Hematopoietic multipotent progenitor cell treated with erythropoietin and hydrocortisone succinate and interleukin-3 and kit ligand, for 6 days (in vitro differentiated cells): ENCODE data around the gene SP7.
"Not testable (repeated sequence)": the region's sequence is repeated elsewhere in the genome, so short reads cannot be mapped to it uniquely, and the experiment has no call there.

Experiments
- DNase-seq: peaks from one replicate; pipeline ENCODE4 v3.0.0-alpha.2; 2015

SP7 gene

DNA sequence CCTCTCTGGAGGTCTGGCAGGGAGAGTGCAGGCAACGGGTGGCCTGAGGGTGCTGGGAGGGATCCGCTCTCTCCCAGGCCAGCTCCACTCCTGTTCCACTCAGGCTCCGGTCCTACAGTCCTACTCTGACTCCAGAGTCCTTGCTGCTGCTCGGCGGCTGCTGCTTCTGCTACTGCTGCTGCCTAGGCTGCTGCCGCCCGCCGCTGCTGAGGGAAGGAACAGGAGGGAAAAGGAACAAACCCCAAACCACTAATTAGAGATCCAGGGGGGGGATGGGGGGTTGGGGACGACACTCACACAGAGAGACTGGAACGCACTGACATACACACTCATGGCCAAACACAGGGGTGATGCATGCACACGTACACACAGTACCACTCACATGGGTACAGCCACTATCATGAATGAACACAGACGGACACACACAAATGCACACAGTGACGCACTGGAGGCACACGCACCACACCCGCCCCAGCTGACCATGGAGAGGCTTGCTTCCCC lies at the start of gene SP7:
Gene SP7 (minus strand): TSS at position 174 of the 501 bp plus-strand sequence. CDS start 708 bp downstream, outside the sequence.
- peak; percentile 47 for DNase-seq

GRCh38 chr12:53383258-53383657 lies 47.1 kb upstream of the SP7 start:
- DNase-seq: no peak

GRCh38 chr12:53381731-53382630 lies 45.8 kb upstream of the SP7 start:
- DNase-seq: peak; percentile 87

DNA sequence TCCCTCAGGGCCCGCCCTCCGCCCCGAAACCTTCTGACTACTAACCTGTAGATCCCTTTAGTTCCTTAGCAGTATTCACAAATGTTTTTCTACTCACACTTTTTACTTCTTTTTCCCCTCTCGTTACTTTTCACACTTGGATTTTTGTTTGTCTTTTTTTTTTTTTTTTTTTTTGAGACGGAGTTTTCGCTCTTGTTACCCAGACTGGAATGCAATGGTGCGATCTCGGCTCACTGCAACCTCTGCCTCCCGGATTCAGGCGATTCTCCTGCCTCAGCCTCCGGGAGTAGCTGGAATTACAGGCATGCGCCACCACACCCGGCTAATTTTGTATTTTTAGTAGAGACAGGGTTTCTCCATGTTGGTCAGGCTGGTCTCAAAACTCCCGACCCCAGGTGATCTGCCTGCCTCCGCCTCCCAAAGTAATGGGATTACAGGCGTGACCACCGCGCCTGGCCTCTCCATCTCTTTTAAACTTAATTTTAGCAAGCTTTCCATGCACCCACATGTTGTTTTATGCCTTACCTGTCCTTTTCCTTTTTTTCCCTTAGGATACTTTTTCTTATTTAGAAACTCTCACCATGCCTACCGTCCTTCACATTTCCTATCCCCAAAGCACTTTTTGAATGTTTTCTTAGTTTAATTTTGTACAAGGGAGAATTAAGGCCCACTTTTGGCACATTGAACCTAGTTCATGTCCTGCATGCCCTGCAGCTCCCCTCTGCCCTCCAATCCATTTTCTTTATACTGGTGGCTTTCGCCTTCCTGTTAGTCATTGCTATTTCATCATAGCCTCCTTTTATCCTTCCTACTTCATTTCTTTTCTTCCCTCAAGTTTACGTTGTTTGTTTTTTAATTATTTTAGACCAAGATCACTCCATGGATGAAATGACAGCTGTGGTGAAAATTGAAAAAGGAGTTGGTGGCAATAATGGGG lies 44.9 kb upstream of the SP7 start:
- peak; percentile 44 for DNase-seq

GRCh38 chr12:53380104-53380793 lies 44.1 kb upstream of the SP7 start, which contains the start of gene SP1:
Gene SP1, plus strand, starts transcription at chr12:53380176. Its CDS starts 116 bp downstream, at chr12:53380292.
- DNase-seq: peak; percentile 96

- peak; percentile 100 for DNase-seq
Observed at GRCh38 chr12:53379389-53380103, 43.4 kb upstream of the SP7 start.

GRCh38 chr12:53378724-53379388 lies 42.7 kb upstream of the SP7 start:
- peak; percentile 57 for DNase-seq

GRCh38 chr12:53378222-53378621 lies 42.1 kb upstream of the SP7 start:
- DNase-seq: no peak

DNA sequence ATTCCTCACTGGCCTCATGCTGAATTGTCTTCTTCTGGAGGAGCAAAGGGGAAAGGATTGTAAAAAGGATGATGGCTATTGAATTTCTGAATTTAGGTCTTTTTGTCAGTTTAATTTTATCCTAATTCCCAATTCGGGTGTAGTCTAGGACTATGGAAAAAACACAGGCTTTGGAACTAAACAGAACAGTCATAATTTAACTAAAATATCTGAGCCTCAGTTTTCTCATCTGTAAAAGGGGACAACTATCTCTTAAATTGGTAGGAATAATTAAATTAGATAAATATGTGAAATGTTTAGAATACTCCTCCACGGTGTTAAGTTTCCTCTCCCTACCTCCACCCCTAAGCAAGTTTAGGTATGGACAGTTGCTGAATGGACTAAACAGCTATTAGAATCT lies 40.6 kb upstream of the SP7 start:
- DNase-seq: no peak

DNA sequence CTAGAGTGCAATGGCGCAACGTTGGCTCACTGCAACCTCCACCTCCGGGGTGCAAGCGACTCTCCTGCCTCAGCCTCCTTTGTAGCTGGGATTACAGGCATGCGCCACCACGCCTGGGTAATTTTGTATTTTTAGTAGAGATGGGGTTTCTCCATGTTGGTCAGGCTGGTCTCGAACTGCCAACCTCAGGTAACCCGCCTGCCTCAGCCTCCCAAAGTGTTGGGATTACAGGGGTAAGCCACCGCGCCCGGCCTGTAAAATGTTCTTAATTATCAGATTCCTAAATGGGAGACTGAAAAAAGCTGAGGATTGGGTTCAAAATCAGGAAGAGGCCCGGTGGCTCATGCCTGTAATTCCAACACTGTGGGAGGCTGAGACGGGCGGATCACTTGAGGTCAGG lies 38.1 kb upstream of the SP7 start:
- DNase-seq: not testable (repeated sequence)

GRCh38 chr12:53373554-53374133 lies 37.5 kb upstream of the SP7 start:
- not testable (repeated sequence) for DNase-seq

DNA sequence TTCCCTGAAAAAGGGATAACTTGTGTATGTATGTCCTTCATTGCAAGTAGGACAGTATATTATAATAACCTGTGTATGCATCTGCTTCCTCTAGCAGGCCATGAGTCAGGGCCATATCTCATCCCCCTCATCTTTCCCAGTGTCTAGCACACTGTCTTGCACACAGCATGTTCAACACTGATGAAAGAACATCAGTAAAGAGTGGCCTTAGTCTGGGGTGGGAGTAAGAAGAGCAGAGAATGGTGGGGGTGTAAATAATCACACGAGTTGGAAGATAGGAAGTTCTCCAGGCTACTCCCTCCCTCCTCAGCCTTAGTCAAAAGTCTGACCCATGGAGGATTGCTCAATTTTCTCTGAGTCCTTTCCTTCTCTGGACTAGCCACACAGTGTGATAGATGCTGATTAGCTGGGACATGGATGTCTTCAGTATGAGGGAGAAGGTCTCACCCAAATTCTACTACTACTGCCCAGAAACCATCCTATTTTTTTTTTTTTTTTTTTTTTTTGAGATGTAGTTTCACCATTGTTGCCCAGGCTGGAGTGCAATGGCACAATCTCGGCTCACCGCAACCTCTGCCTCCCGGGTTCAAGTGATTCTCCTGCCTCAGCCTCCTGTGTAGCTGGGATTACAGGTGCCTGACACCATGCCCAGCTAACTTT lies 29.2 kb upstream of the SP7 start:
- peak; percentile 65 for DNase-seq

GRCh38 chr12:53361638-53362037 lies 25.5 kb upstream of the SP7 start:
- not testable (repeated sequence) for DNase-seq

DNA sequence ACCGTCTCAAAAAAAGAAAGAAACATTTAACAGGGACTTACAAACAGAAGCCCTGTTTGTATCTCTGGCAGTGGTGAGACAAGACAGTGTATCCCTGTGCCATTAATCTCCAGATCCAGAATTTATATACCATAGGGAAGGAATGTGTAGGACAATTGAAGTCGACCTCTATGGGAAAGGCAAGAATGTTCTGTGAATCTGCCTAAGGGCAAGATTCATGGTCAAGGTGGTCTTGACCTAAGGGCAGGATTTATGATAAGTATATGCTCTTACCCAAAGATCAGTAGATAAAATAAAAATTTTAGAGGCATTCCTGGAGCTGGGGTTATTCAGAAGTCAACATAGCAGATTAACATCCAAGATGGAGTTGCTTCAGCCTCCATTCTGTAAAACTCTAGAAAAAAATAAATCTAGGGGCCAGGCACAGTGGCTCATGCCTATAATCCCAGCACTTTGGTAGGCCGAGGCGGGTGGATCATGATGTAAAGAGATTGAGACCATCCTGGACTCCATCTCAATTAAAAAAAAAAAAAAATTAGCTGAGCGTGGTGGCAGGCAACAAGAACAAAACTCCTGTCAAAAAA lies 22.8 kb upstream of the SP7 start:
- DNase-seq: no peak

GRCh38 chr12:53355121-53355520 lies 19.0 kb upstream of the SP7 start:
- DNase-seq: no peak

GRCh38 chr12:53353257-53353655 lies 17.1 kb upstream of the SP7 start:
- DNase-seq: no peak

DNA sequence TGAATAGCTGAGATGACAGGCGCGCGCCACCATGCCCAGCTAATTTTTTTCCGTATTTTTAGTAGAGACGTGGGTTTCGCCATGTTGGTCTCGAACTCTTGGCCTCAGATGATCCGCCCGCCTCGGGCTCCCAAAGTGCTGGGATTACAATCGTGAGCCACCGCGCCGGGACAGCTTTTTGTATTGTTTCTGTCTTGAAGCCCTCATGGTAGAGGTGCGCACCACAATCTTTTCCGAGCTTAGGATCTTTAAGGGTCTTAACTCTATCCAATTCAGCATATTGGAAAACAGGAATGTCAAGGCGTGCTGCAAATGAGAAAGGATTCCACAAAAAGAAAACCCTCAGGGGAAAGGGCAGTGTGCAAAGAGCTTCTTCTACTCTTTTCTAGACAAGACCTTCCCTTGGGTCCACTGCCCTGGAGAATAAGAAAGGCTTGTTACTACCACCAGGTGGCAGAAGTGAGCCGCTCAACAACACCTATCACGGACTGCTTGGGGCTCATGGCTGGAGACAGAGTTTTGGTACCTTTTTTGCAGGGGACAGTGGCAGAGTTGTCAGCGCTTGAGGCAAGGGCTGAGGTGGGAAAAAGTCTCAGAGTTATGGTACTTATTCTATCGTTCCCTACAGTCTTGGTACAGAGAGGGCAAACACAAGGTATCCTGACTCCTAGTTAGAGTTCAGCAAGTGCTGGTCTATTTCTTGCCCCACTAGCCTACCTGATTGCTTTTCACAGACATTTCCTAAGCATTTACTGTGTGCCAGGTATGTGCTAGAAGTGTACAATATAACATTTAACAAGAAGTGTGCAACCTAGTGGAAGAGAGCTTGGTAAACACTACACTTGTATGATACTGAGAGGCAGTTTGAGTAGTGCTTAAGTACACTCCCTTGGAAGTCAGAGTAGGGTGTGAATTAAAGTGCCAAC lies 16.4 kb upstream of the SP7 start:
- peak; percentile 95 for DNase-seq

DNA sequence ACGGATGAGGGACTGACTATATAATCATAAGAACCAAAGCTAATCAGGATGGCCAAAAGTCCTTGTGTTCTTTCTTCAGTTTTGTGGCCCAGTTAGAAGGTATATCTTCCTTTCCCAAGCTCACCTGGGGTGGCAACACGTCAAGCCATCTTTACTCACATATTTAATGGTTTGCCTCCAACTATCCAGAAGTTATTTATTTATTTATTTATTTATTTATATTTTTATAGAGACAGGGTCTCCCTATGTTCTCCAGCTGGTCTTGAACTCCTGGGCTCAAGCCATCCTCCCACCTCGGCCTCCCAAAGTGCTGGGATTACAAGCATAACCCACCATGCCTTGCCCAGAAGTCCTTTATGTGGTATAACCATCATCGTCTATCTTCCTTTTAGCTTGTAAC lies 11.8 kb upstream of the SP7 start:
- DNase-seq: no peak

GRCh38 chr12:53346491-53346890 lies 10.3 kb upstream of the SP7 start:
- no peak for DNase-seq
